Putamen (tissue), 1 donor: ENCODE measurements around the gene ANP32D.
"Not testable (repeated sequence)": the region's sequence is repeated elsewhere in the genome, so short reads cannot be mapped to it uniquely, and the experiment has no call there.

Experiments used
- DNase-seq: peaks from one replicate; pipeline ENCODE4 v3.0.0-alpha.2; 2016; ENCODE audit warnings: low spot score

Gene ANP32D

DNA sequence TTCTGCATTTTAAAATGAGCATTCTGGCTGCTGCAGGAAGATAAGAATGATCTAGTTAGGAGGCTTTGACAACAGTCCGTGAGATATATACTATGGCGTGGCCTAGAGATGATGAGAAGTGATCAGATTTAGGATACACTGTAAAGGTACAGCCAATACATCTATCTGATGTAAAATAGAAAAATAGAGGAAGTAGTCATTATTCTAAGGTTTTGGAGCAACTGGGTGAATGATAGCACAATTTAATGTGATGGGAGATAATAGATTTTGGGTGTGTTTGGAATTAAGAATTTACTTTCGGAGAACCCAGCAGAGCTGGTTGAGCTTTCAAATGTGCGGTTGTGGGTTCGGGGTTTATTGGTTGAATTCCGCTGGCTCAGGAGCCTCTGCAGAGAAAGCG lies at the start of gene ANP32D:
TSS of gene ANP32D (plus strand) at position 301 of the 400 bp plus-strand sequence. CDS start 106 bp downstream, outside the sequence.
- no peak for DNase-seq

DNA sequence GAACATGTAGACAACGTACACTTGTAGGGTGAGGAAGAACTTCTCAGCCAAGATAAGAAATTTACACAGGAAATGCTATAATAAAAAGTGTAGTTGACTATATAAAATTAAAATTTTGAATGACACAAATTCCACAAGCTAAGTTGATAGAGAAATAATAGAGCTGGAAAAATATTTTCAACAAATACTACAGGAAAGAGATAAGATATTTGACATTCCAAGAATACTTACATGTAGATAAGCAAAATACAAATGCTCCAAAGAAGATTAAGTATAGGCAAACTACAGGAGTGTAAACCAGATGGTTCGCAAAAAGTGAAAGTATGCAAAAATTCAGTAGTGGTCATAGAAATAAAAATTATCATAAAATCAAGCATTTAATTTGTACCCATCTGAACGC lies 49.2 kb upstream of the ANP32D start:
- no peak for DNase-seq

DNA sequence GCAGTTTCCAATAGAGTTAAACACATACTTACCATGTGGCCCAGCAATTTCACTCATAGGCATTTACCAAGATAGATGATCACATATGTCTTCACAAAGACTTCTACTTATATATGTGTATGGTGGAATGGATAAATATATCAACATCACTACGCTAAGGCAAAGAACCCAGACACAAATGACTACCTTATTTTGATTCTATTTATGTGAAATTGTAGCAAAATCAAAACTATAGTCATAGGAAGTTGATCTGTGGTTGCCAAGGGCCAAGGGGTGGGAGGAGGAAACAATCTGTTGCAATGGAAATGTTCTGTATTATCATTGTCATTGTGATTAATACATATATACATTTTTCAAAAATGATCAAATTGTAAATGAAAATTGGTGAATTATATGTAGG lies 47.7 kb upstream of the ANP32D start:
- DNase-seq, result no peak

DNA sequence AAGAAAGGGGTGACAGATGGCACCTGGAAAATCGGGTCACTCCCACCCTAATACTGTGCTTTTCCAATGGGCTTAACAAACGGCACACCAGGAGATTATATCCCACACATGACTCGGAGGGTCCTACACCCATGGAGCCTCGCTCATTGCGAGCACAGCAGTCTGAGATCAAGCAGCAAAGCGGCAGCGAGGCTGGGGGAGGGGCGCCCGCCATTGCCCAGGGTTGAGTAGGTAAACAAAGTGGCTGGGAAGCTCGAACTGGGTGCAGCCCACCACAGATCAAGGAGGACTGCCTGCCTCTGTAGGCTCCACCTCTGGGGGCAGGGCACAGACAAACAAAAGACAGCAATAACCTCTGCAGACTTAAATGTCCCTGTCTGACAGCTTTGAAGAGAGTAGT lies 38.3 kb upstream of the ANP32D start:
- DNase-seq, result not testable (repeated sequence)

DNA sequence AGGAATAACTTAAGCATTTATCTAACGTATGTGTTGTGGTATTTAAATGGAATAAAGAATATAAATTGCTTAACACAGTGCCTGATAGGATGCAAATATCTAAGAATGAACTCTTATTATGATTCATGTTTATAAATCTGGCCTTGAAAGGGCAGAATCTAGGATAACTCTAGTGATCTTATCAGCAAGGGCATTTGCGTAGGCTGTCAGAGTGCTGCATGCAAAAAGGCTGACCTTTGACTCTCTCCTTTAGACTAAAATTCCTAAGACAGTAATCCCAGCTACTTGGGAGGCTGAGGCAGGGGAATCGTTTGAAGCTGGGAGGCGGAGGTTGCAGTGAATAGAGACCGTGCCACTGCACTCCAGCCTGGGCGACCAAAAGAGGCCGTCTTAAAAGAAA lies 31.3 kb upstream of the ANP32D start:
- DNase-seq, result no peak

DNA sequence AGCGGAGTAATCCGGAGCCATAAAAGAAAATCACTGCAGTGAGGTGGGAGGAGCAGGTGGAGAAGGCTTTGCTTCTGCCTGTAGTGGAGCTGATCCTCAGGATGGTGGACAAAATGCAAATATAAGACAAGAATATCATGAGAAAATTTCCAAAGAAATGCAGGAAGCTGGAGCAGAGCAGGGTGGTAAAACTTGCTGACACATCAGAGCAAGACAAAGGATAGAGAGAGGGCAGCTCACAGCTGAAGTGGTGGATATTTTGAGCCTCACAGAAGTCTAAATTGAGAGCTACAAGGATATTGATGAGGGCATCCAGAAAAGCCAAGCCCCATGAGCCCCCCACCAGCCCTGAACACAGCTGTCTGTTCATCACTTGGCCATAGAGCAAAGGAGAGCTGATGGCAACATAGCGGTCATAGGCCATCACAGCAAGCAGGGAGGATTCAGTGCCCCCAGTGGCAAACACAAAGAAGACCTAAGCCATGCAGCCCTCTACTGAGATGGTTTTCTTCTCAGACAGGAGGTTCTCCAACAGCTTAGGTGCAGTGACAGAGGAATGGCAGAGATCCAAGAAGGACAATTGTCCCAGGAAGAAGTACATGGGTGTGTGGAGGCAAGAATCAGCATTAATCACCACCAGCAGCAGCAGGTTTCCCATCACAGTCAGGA lies 30.0 kb upstream of the ANP32D start:
- DNase-seq, result no peak

DNA sequence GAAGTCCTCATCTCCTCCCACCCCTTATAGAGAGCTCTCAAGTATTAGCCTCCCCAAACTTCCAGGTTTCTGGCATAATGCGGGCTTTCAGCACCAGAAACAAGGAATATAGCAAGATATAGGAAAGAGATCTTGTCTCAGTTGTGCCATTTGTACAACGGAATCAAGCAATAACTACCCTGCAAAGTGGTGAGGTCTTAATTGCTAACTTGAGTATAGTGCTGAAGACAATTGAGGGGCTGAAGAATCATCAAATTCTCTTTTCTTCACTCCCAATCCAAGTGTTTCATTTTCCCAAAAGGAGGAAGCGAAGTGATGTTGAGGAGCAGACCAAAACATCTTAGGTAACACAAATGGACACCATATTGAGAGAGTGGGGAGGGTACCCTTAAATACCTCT lies 26.8 kb upstream of the ANP32D start:
- no peak for DNase-seq

DNA sequence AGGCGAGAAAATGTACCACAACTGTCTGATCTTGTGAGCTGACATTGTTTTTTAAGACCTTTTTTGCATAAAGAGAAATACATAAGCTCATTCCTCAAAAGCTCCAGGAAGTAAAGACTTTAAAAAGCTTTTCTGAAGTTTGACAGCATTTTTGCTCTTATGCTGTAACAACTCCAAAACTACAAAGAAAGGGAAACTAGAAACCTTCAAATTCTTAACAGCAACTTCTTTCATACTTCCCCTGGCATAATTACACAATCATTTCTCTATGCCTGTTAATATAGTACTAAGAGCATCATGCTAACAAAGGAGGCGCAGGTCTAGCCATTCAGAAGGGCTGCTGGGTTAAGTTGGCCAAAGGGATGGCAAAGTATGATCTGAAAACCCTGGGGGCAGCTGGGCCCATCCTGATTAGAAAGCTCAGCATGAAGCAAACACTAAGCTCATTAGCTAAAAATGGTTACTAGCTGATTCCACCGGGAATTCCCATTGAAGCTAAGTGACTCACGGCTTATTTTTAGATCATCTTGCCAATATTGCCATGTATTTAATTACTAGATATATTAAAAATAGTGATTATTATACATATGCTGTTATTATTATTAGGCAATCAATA lies 26.1 kb upstream of the ANP32D start:
- no peak for DNase-seq

DNA sequence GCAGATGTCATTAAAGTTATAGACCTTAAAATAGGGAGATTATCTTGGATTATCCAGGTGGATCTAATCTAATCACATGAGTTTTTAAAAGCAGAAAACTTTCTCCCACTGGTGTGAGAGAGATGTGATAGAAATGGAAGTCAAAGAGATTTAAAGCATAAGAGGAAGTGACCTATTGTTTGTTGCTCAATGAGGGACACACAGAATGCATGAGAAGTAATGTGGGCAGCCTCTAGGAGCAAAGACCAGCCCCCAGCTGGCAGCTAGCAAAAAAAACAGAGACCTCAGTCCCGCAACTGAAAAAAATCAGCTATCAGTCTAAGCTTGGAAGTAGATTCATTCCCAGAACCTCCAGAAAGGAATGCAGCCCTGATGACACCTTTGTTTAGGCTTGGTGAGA lies 24.6 kb upstream of the ANP32D start:
- no peak for DNase-seq

DNA sequence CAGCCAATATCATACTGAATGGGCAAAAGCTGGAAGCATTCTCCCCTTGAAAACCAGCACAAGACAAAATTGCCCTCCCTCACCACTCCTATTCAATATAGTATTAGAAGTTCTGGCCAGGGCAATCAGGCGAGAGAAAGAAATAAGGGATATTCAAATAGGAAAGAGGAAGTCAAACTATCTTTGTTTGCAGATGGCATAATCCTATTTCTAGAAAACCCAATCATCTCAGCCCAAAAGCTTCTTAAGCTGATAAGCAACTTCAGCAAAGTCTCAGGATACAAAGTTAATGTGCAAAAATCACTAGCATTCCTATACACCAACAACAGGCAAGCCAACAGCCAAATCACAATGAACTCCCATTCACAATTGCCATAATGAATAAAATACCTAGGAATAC lies 21.0 kb upstream of the ANP32D start:
- no peak for DNase-seq

DNA sequence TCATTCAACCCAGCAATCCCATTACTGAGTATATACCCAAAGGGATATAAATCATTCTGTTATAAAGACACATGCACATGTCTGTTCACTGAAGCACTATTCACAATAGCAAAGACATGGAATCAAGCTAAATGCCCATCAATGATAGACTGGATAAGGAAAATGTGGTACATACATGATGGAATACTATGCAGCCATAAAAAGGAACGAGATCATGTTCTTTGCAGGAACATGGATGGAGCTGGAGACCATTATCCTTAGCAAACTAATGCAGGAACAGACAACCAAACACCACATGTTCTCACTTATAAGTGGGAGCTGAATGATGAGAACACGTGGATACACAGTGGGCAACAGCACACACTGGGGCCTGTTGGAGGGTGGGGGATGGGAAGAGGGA lies 19.4 kb upstream of the ANP32D start:
- DNase-seq, result not testable (repeated sequence)

DNA sequence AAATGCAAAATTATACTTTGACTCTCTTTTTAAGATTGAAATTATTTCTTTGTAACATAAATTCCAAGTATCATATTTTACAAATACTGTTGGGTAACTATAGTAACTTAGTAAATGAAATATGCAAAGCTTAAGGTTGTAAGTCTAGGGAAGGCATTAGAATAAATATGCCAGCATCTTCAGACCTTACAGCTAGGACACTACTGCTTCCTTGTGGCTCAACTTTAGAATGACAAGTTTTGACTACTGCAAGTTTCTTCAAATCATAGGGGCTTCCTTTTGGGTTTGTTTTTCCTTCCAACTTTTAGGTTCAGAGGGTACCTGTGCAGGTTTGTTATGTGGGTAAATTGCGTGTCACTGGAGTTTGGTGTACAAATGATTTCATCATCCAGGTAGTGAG lies 17.7 kb upstream of the ANP32D start:
- no peak for DNase-seq

DNA sequence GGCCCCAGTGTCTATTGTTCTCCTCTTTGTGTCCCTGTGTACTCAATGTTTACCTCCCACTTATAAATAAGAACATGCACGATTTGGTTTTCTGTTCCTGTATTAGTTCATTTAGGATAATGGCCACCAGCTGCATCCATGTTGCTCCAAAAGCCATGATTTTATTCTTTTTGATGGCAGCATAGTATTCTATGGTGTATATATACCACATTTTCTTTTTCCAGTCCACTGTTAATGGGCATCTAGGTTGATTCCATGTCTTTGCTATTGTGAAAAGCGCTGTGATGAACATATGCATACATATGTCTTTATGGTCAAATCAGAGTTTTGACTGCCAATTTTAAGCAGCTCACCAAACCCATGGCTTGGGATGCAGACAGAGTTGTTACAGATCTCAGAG lies 17.2 kb upstream of the ANP32D start:
- DNase-seq, result no peak

DNA sequence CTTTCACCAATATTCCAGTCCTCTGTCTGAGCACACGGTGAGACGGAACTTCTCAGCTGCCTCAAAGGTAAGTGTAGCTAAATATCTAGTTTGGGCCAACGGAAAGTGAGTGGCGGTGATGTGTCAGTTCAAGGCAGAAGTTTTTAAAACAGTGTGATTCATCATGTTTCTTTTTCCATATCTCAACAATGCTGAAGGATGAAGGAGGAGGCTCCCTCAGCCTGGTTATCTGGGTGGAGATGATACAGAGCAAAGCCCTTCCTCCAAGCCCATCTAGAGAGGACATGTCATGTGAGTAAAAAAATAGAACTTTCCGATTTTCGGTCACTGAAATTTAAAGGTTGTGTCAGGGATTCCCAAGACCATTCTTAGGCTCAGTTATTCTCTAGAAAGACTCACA lies 13.1 kb upstream of the ANP32D start:
- no peak for DNase-seq

DNA sequence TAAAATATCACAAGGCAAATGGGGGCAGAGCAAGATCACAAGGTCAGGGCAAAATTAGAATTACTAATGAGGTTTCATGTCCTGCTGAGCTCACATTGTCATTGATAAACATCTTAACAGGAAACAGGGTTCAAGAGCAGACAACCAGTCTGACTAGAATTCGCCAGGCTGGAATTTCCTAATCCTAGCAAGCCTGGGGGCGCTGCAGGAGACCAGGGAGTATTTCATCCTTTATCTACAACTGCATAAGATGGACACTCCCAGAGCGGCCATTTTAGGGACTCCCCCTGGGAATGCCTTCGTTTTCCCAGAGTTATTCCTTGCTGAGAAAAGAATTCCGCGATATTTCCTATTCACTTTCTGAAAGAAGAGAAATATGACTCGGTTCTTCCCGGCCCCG lies 3.3 kb upstream of the ANP32D start:
- not testable (repeated sequence) for DNase-seq

DNA sequence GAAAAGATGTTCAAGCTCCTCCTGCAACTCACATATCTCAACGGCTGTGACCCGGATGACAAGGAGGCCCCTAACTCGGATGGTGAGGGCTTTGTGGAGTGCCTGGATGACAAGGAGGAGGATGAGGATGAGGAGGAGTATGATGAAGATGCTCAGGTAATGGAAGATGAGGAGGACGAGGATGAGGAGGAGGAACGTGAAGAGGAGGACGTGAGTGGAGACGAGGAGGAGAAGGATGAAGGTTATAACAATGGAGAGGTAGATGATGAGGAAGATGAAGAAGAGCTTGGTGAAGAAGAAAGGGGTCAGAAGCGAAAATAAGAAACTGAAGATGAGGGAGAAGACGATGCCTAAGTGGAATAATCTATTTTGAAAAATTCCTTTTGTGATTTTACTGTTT lies 702 bp downstream of the ANP32D start:
- DNase-seq, result no peak

DNA sequence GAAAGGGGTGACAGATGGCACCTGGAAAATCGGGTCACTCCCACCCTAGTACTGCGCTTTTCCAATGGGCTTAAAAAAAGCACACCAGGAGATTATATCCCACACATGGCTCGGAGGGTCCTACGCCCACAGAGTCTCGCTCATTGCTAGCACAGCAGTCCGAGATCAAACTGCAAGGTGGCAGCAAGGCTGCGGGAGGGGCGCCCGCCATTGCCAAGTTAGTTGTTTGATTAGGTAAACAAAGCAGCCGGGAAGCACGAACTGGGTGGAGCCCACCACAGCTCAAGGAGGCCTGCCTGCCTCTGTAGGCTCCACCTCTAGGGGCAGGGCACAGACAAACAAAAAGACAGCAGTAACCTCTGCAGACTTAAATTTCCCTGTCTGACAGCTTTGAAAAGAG lies 2.1 kb downstream of the ANP32D start:
- DNase-seq, result not testable (repeated sequence)

DNA sequence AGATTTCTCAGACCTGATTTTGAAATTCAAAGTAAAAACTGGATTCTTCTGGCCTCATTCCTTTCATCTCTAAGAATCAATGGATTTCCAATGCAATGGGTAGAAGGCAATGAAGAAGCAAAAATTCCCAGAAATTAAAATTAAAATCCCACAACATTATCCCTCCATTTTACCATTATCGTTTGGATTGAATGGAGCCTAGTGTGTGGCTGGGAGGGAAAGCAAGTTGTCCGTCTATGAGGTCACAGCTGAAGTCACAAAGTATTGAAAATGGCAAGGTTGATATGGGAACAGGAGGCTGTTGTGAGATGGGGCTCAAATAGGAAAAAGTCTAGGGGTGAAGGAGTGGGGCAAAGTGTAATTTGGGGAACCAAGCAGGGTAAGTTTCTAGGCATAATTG lies 9.8 kb downstream of the ANP32D start, which contains the start of gene C12orf54:
TSS of gene C12orf54 (plus strand) at position 301 of the 400 bp plus-strand sequence. CDS start 799 bp downstream, outside the sequence.
- DNase-seq, result no peak

DNA sequence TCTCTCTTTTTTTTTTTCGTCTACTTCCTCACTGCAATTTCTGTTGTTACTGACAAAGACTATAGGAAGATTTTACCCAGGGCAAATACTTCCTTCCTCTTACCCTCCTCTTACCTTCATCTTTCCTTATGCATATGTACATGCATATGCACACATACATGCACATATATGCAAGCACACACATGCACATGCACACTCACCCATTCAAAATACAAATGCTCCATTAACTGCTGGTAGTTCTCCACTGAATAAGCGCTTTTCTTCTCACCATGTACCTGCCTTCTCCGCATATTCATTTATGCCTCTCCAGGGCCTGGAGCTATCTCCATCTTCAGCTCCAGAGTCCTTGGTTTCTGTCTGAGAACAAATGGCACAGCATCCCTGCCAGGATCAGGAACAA lies 10.6 kb downstream of the ANP32D start:
- DNase-seq, result no peak

DNA sequence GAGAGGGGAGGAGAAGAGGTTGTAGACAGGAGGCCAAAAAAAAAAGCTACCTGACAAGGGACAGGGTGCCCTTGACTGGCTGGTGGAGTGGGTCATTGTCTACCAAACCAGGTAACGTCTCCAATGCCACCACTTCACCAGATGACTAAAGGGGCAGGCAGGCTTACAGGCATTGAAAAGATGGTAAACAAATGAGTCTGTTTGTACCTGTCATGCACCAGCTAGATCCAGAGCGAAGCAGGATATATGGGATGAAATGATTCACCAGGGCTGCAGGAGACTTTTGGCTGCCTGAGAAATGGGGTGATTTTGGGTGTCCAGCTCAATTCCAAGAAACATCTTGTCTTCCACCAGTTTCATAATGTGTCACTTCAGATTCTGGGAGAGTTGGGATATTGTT lies 13.9 kb downstream of the ANP32D start:
- DNase-seq, result no peak

DNA sequence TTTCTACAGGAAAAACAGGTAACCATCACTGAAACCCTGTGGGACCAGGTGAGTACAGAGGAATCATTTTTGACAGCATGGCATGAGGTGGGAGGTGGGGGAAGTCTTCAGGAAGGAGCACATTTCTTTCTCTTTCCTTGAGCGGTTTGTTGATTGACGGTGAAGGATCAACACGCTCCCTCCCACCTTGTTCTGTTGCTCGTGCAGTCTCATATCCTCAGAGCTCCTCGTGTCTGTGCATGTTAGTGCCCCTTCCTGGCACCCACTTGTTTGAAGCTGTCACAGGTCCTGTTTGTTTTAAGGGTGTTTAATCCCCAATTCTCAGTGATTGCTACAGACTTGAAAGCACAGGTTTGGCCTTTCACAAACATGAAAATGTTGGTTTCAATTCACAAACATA lies 14.3 kb downstream of the ANP32D start:
- no peak for DNase-seq

DNA sequence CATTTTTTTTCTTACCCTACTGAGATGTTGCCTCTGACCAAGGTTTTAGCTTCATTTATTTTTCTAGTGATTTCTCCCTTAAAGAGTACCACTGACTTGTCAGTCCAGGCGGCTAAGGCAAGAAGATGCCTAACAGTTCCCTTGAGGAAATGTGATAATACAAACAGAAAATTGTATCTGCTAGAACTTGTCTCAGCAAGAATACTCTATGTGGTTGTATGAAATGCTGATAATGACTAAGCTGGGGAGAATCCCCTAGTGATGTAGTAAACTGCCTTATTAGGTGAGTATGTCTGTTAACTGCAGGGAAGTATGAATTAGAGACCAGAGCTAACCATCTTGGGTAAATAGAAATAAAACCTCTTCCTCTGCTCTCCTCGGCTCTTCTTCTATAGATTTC lies 16.7 kb downstream of the ANP32D start:
- no peak for DNase-seq

DNA sequence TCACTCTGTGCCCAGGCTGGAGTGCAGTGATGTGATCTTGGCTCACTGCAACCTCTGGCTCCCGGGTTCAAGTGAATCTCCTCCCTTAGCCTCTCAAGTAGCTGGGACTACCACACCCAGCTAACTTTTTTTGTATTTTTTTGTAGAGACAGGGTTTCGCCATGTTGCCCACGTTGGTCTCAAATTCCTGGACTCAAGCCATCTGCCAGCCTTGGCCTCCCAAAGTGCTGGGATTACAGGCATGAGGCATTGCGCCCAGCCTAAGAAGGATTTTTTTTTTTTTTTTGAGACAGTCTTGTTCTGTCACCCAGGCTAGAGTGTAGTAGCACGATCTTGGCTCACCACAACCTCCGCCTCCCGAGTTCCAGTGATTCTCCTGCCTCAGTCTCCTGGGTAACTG lies 17.1 kb downstream of the ANP32D start:
- DNase-seq, result not testable (repeated sequence)

DNA sequence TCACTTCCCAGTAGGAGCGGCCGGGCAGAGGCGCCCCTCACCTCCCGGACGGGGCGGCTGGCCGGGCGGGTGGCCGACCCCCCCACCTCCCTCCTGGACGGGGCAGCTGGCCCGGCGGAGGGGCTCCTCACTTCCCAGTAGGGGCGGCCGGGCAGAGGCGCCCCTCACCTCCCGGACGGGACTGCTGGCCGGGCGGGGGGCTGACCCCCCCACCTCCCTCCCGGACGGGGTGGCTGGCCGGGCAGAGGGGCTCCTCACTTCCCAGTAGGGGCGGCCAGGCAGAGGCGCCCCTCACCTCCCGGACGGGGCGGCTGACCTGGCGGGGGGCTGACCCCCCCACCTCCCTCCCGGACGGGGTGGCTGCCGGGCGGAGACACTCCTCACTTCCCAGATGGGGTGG lies 27.9 kb downstream of the ANP32D start:
- not testable (repeated sequence) for DNase-seq
